Fibroblast of lung (primary cell): ENCODE results near the gene ACOXL. TPM values are rescaled to one million over a fixed set of nuclear protein-coding genes. Genes with fewer than 3 reads are reported as not detected.

Experiments used
- DNase-seq, 2 donors: peaks; one replicate each; pipeline versions ENCODE4 v3.0.0 to v3.0.0-alpha.2; 2010; ENCODE audit warnings: low read depth in 2 of 2
- H2AFZ ChIP-seq: 2 replicates; pipeline ENCODE4 v1.5.1; 2012; ENCODE audit warnings: low read length, control low read depth, inconsistent platforms
- H3K27ac ChIP-seq: 2 replicates; pipeline ENCODE4 v1.5.1; 2011; ENCODE audit warnings: low read length, control low read depth; ENCODE audit not compliant: insufficient read depth
- H3K27me3 ChIP-seq: 2 replicates; pipeline ENCODE4 v1.5.1; 2011; ENCODE audit warnings: mild to moderate bottlenecking, low read length; ENCODE audit not compliant: control insufficient read depth, insufficient read depth
- H3K36me3 ChIP-seq: 2 replicates; pipeline ENCODE4 v1.5.1; 2011; ENCODE audit warnings: low read length; ENCODE audit not compliant: control insufficient read depth, insufficient read depth
- H3K4me1 ChIP-seq: 2 replicates; pipeline ENCODE4 v1.5.1; 2011; ENCODE audit warnings: low read length; ENCODE audit not compliant: control insufficient read depth, insufficient read depth; ENCODE audit errors: extremely low read depth
- H3K4me2 ChIP-seq: 2 replicates; pipeline ENCODE4 v1.5.1; 2011; ENCODE audit warnings: low read length, control low read depth; ENCODE audit not compliant: insufficient read depth; ENCODE audit errors: extremely low read depth
- H3K4me3 ChIP-seq, 4 experiments: fragments of 200-600 bp in 1 of 4; sonication (generic) in 1 of 4; replicated peaks in 1 of 4; 2 replicates each; pipeline ENCODE4 v1.5.1; 2011 to 2016; ENCODE audit warnings: low read length in 4 of 4, low read depth in 3 of 4, mild to moderate bottlenecking in 3 of 4, control low read depth in 2 of 4, inconsistent platforms in 1 of 4, mixed read lengths in 1 of 4; ENCODE audit not compliant: insufficient read depth in 1 of 4; ENCODE audit errors: control extremely low read depth in 1 of 4
- H3K79me2 ChIP-seq: 2 replicates; pipeline ENCODE4 v1.5.1; 2012; ENCODE audit warnings: mild to moderate bottlenecking, low read length, inconsistent platforms; ENCODE audit not compliant: control insufficient read depth, insufficient read depth
- H3K9ac ChIP-seq: 2 replicates; pipeline ENCODE4 v1.5.1; 2011; ENCODE audit warnings: mild to moderate bottlenecking, low read length, control low read depth; ENCODE audit not compliant: insufficient read depth
- H3K9me3 ChIP-seq: 2 replicates; pipeline ENCODE4 v1.5.1; 2012; ENCODE audit warnings: low read depth, low read length; ENCODE audit not compliant: control insufficient read depth, insufficient read depth
- H4K20me1 ChIP-seq: 2 replicates; pipeline ENCODE4 v1.5.1; 2011; ENCODE audit warnings: low read length; ENCODE audit not compliant: control insufficient read depth, insufficient read depth; ENCODE audit errors: extremely low read depth
- EZH2 ChIP-seq: IDR thresholded peaks from 2 replicates; pipeline ENCODE4 v1.5.1; 2012; ENCODE audit warnings: low read length, control low read depth, mild to moderate bottlenecking; ENCODE audit errors: missing control alignments
- polyA plus RNA-seq, 2 donors: library from polyadenylated mRNA; depleted of rRNA in 1 of 2; stranded (reverse) in 1 of 2; unstranded in 1 of 2; fragments of >200 nt; gene quantifications; 2 replicates each; pipeline ENCODE4 v1.2.1, GENCODE V29; 2011 to 2012; ENCODE audit warnings: missing spikeins in 1 of 2
- total RNA-seq: library from RNA; depleted of rRNA; stranded (reverse); fragments of >200 nt; gene quantifications from 2 replicates; pipeline ENCODE4 v1.2.1, GENCODE V29; 2014
- TF ChIP-seq, protein P1 (sequence below), 2 donors: IDR thresholded peaks in 1 of 2; conservative IDR thresholded peaks in 1 of 2; 1 replicate in 1 of 2; 2 replicates in 1 of 2; pipeline ENCODE4 v1.5.1; 2011 to 2012; ENCODE audit warnings: low read length in 2 of 2, control low read depth in 1 of 2, inconsistent platforms in 1 of 2, low read depth in 1 of 2, mild to moderate bottlenecking in 1 of 2

ACOXL gene
- total and polyA plus RNA-seq, 2 donors (not counting 1 experiment from before 2014, with no cell fraction given) = not detected

GRCh38 chr2:110764931-110765330 is 32.6 kb downstream of the ACOXL start:
- Histone ChIP-seq H3K27me3 (peaks cover 1% of the 10 kb centered on the region), H3K9me3 (no peaks in the 10 kb centered on the region), H3K79me2 (no peaks in the 10 kb centered on the region), H3K4me3 (no peak overlapping the region), H3K4me2 (no peak overlapping the region), H2AFZ (no peak overlapping the region), H4K20me1 (no peaks in the 10 kb centered on the region), H3K9ac (no peak overlapping the region), H3K36me3 (no peaks in the 10 kb centered on the region), H3K27ac (no peak overlapping the region), H3K4me1 (no peaks in the 10 kb centered on the region)
- TF ChIP-seq, protein P1, sequence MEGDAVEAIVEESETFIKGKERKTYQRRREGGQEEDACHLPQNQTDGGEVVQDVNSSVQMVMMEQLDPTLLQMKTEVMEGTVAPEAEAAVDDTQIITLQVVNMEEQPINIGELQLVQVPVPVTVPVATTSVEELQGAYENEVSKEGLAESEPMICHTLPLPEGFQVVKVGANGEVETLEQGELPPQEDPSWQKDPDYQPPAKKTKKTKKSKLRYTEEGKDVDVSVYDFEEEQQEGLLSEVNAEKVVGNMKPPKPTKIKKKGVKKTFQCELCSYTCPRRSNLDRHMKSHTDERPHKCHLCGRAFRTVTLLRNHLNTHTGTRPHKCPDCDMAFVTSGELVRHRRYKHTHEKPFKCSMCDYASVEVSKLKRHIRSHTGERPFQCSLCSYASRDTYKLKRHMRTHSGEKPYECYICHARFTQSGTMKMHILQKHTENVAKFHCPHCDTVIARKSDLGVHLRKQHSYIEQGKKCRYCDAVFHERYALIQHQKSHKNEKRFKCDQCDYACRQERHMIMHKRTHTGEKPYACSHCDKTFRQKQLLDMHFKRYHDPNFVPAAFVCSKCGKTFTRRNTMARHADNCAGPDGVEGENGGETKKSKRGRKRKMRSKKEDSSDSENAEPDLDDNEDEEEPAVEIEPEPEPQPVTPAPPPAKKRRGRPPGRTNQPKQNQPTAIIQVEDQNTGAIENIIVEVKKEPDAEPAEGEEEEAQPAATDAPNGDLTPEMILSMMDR (conservative IDR thresholded peaks at IDR 0.05 in 1 of 2, IDR thresholded peaks at IDR 0.05 in 1 of 2; ENCODE audit: low read depth in 1 of 2, low read length in 2 of 2) = no peak
- no peak for TF ChIP-seq EZH2
- no peak for DNase-seq

GRCh38 chr2:110766291-110766690 is 33.9 kb downstream of the ACOXL start:
- Histone ChIP-seq H3K9ac (no peak overlapping the region), H3K9me3 (no peaks in the 10 kb centered on the region), H3K36me3 (no peaks in the 10 kb centered on the region), H3K79me2 (no peaks in the 10 kb centered on the region), H3K27ac (no peak overlapping the region), H4K20me1 (no peaks in the 10 kb centered on the region), H3K4me1 (peaks cover 4% of the 10 kb centered on the region), H3K27me3 (peaks cover 10% of the 10 kb centered on the region), H3K4me2 (no peak overlapping the region), H2AFZ (no peak overlapping the region), H3K4me3 (no peak overlapping the region)
- TF ChIP-seq EZH2 = no peak
- TF ChIP-seq, protein P1 (conservative IDR thresholded peaks at IDR 0.05 in 1 of 2, IDR thresholded peaks at IDR 0.05 in 1 of 2; ENCODE audit: low read depth in 1 of 2, low read length in 2 of 2) = no peak
- no peak for DNase-seq

DNA sequence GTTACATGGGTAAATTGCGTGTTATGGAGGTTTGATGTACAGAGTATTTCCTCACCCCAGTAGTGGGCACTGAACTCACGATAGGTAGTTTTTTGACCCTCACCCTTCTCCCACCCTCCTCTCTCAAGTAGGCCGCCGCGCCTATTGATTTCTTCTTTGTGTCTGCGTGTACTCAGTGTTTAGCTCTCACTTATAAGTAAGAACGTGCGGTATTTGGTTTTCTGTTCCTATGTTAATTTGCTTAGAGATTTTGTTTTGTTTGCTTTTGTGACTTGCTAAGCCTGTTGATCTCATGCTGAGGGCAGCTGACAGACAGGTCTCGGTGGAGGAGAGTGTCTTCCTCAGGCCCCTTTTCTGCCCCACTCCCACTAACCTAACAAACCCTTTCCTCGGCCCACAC is 36.2 kb downstream of the ACOXL start:
- Histone ChIP-seq H4K20me1 (no peaks in the 10 kb centered on the region), H3K27ac (no peak overlapping the region), H3K4me3 (no peak overlapping the region), H3K4me1 (peaks cover 4% of the 10 kb centered on the region), H3K9me3 (no peaks in the 10 kb centered on the region), H3K9ac (no peak overlapping the region), H3K27me3 (peaks cover 24% of the 10 kb centered on the region), H2AFZ (no peak overlapping the region), H3K79me2 (no peaks in the 10 kb centered on the region), H3K4me2 (no peak overlapping the region), H3K36me3 (no peaks in the 10 kb centered on the region)
- TF ChIP-seq EZH2 = no peak
- TF ChIP-seq, protein P1 (conservative IDR thresholded peaks at IDR 0.05 in 1 of 2, IDR thresholded peaks at IDR 0.05 in 1 of 2; ENCODE audit: low read depth in 1 of 2, low read length in 2 of 2) = no peak
- no peak for DNase-seq
